ENCODE measurements around the gene TBC1D22A.

TBC1D22A gene

GRCh38 chr22:47032091-47032943, 269.9 kb downstream of the TBC1D22A start:
- DNase-seq (ENCODE audit: low read depth in 2 of 2): no peak

- no peak for DNase-seq (ENCODE audit: low read depth in 2 of 2)
Measured at GRCh38 chr22:47032956-47033647, 270.7 kb downstream of the TBC1D22A start.

- DNase-seq (ENCODE audit: low read depth in 2 of 2): no peak
Measured at GRCh38 chr22:47033648-47034000, 271.2 kb downstream of the TBC1D22A start.

- no peak for DNase-seq (ENCODE audit: low read depth in 2 of 2)
Measured at GRCh38 chr22:47034076-47034808, 271.8 kb downstream of the TBC1D22A start.

- no peak for DNase-seq (ENCODE audit: low read depth in 2 of 2)
Measured at GRCh38 chr22:47034905-47035419, 272.5 kb downstream of the TBC1D22A start.

- no peak for DNase-seq (ENCODE audit: low read depth in 2 of 2)
Measured at GRCh38 chr22:47035425-47035881, 273.0 kb downstream of the TBC1D22A start.

- no peak for DNase-seq (ENCODE audit: low read depth in 2 of 2)
Measured at GRCh38 chr22:47036352-47036751, 273.9 kb downstream of the TBC1D22A start.

GRCh38 chr22:47036936-47037485, 274.6 kb downstream of the TBC1D22A start:
- DNase-seq (ENCODE audit: low read depth in 2 of 2): no peak

- DNase-seq (ENCODE audit: low read depth in 2 of 2): no peak
Measured at GRCh38 chr22:47038206-47038835, 275.9 kb downstream of the TBC1D22A start.

- DNase-seq (ENCODE audit: low read depth in 2 of 2): no peak
Measured at GRCh38 chr22:47039356-47039755, 276.9 kb downstream of the TBC1D22A start.

GRCh38 chr22:47040486-47041270, 278.2 kb downstream of the TBC1D22A start:
- DNase-seq (ENCODE audit: low read depth in 2 of 2): no peak

GRCh38 chr22:47041271-47042115, 279.0 kb downstream of the TBC1D22A start:
- DNase-seq (ENCODE audit: low read depth in 2 of 2): no peak

GRCh38 chr22:47042116-47042825, 279.8 kb downstream of the TBC1D22A start:
- DNase-seq (ENCODE audit: low read depth in 2 of 2): no peak

GRCh38 chr22:47042861-47043496, 280.5 kb downstream of the TBC1D22A start:
- no peak for DNase-seq (ENCODE audit: low read depth in 2 of 2)

GRCh38 chr22:47043835-47044721, 281.6 kb downstream of the TBC1D22A start:
- DNase-seq (ENCODE audit: low read depth in 2 of 2): no peak

- DNase-seq (ENCODE audit: low read depth in 2 of 2): no peak
Measured at GRCh38 chr22:47044722-47045535, 282.5 kb downstream of the TBC1D22A start.

Measured in activated CD4-positive, alpha-beta T cell treated with anti-CD3 and anti-CD28 coated beads for 24 hours (primary cell).